ENCODE data around the gene CCDC195. TPM values are rescaled to one million over a fixed set of nuclear protein-coding genes. Genes with fewer than 3 reads are reported as not detected.

The CCDC195 gene, protein sequence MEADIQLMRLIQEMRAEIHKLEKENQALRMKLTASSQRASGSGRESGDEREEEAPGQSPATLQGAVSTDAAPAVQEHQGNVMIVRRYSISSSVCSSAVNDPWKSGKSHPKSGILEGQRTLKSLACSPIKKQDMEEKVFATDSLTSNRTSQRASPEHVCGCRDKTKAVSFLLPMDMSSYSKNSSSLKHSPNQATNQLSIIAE
- polyA plus RNA-seq (2011; rRNA removed) = not detected in 2 replicates
- polyA plus RNA-seq (2012; cell fraction: cytosol; rRNA removed) = not detected in 2 replicates
- not detected in 2 replicates for polyA plus RNA-seq (2012; cell fraction: nucleus; rRNA removed)
- polyA plus RNA-seq (2017; fragmentation: RNase III; extraction: RNeasy Plus Mini Kit Qiagen cat#74134 plus additional on column Dnase treatment) = not detected in 3 replicates
- not detected in 2 replicates for polyA minus RNA-seq (2011; rRNA and poly(A)+ RNA removed)

- ChIA-PET POLR2A (no interaction called here), CTCF (no interaction called here)
- no peaks in the 10 kb centered on the region; the same call in 2 of the 3 replicates for H3K9me3 ChIP-seq
- no peak within 1 kb of the TSS for H3K4me3 ChIP-seq
- peak within 1 kb of the TSS; percentile 29; the same call in 2 of the 3 replicates for H3K4me2 ChIP-seq
- DNase-seq (ENCODE audit: low read depth in 1 of 2, low spot score in 1 of 2) (no peak), ATAC-seq (no peak), FAIRE-seq (no peak)
- H3K4me1 ChIP-seq = peaks cover 4% of the 10 kb centered on the region; the same call in 1 of the 3 replicates
- no peak within 1 kb of the TSS for H3K27ac ChIP-seq
- WGBS (ENCODE audit: missing lambda C conversion rate) = 85% methylated on average over 5 of the region's 5 CpGs
- no peak for TF ChIP-seq ZFP36 (IDR thresholded peaks at IDR 0.05; ENCODE audit: borderline replicate concordance, partially characterized antibody)
Observed at GRCh38 chr2:224716201-224716600, at the start of gene CCDC195. TSS of gene CCDC195 (minus strand) at chr2:224716365. CDS start at chr2:224716365, 0 bp downstream.

DNA sequence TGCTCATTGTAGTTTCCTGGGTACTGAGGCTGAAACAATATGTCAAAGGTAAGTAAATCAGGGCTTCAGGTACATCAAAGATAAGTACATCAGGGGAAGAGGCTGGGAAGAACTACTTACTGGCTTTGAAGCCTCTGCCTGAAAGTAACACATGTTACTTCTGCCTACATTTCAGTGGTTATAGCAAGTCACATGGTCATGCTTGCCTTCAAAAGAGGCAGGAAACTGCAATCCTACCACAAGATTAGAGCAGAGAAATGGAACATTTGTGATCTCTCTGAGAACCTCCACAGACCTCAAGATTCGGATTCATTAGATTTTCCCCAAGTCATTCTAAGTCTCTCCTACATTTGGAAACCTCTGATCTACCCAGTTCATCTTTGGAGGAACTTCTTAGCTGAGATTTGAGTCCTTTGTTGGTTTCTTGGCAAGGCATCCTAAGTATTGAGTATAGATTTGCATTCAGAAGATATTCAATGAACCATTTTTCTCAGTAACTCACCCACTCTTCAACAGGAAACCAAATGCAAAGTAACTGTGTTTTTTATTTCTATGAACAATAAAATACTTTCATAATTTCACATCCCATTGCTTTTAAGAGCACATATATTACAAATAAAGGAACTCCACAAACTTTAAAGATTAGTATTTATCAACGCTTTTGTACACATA is 48.5 kb upstream of the CCDC195 start:
- 91% methylated on average over 2 of the region's 2 CpGs for WGBS (ENCODE audit: missing lambda C conversion rate)
- no peak overlapping the region for H3K27ac ChIP-seq
- H3K9me3 ChIP-seq = no peaks in the 10 kb centered on the region
- POLR2A ChIA-PET = no interaction called here
- TF ChIP-seq KDM5A (IDR thresholded peaks at IDR 0.05) = no peak
- DNase-seq (ENCODE audit: low read depth in 1 of 2, low spot score in 1 of 2) (no peak), ATAC-seq (no peak), FAIRE-seq (no peak)
- no peaks in the 10 kb centered on the region for H3K4me1 ChIP-seq
- H3K4me3 ChIP-seq = no peak overlapping the region
- CTCF ChIA-PET = interaction anchor here (0.7 kb wide), 1 partner anchor 343 kb away, joined by 3 read pairs; no protein-coding TSS in a partner anchor
- no peak overlapping the region for H3K4me2 ChIP-seq

DNA sequence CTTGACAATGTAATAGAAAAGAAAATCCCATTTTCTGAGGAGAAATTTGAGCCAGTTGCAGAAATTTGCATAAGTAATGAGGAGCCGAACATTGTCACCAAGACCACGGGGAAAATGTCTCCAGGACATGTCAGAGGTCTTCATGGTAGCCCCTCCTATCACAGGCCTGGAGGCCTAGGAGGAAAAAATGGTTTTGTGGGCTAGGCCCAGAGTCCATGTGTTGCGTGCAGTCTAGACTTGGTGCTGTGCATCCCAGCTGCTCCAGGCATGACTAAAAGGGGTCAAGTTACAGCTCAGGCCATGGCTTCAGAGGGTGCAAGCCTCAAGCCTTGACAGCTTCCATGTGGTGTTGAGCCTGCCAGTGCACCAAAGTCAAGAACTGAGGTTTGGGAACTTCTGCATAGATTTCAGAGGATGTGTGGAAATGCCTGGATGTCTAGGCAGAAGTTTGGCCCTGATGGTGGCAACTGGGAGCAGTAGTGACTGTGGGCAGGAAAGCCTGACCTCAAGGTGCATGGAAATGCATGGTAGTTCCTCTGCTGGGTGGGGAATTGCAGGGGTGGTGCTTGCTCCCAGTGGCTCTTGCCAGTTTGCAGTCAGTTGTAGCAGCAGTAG is 41.9 kb upstream of the CCDC195 start:
- ChIA-PET POLR2A (no interaction called here), CTCF (interaction anchor here (2.4 kb wide), 1 partner anchor 20 kb away, joined by 8 read pairs; no protein-coding TSS in a partner anchor)
- Histone ChIP-seq H3K4me1 (no peaks in the 10 kb centered on the region), H3K9me3 (peaks cover 16% of the 10 kb centered on the region), H3K27ac (no peak overlapping the region), H3K4me3 (no peak overlapping the region), H3K4me2 (no peak overlapping the region)
- TF ChIP-seq JUNB (IDR thresholded peaks at IDR 0.05) (no peak), ZFP36 (IDR thresholded peaks at IDR 0.05; ENCODE audit: borderline replicate concordance, partially characterized antibody) (peak; percentile 97)
- DNase-seq (ENCODE audit: low read depth in 1 of 2, low spot score in 1 of 2) (peak in 1 of 2 experiments; percentile 19), FAIRE-seq (no peak), ATAC-seq (no peak)
- whole genome bisulfite sequencing (ENCODE audit: missing lambda C conversion rate) = 66% methylated on average over 3 of the region's 3 CpGs

DNA sequence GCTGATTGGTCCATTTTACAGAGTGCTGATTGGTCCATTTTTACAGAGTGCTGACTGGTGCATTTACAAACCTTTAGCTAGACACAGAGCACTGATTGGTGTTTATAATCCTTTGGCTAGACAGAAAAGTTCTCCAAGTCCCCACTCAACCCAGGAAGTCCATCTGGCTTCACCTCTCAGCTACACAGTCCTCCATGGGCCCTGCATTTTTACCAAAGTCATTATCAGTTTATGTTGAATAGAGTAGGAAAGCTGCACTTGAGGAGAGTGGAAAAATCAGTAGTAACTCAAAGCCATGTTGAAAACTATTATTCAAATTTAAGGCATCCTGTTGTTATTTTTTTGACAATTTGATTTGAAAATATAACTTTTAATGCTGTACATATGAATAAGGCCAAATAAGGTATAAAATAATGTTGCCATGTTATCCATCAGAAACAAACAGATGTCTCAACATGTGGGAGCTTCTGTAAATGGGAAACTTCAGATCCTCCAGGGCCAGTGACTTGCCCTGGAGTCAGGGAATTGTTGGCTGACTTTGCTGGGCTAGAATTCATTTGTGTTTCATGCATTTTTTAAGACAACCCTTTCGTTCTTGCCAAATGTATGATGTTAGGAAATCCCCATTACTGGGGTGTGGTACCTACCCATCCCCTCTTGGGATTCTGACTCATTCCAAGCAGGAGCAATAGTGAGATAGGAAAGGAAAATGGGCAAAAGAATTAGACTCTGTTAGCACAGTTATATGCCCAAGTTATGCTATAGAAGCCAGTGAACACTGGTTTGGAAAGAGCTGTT is 37.8 kb upstream of the CCDC195 start:
- POLR2A ChIA-PET = no interaction called here
- TF ChIP-seq EHMT2 (IDR thresholded peaks at IDR 0.05; ENCODE audit: low read depth) (no peak), MAFK (IDR thresholded peaks at IDR 0.05; ENCODE audit: partially characterized antibody) (peak; percentile 39)
- no peak for DNase-seq (ENCODE audit: low read depth in 1 of 2, low spot score in 1 of 2)
- Histone ChIP-seq H3K9me3 (peaks cover 15% of the 10 kb centered on the region), H3K4me3 (no peak overlapping the region), H3K27ac (no peak overlapping the region), H3K4me1 (no peaks in the 10 kb centered on the region), H3K4me2 (no peak overlapping the region)
- CTCF ChIA-PET = interaction anchor here (0.9 to 1.1 kb wide), 2 partner anchors 22 to 51 kb away, joined by 3 read pairs; no protein-coding TSS in a partner anchor
- no peak for FAIRE-seq
- ATAC-seq = no peak
- WGBS (ENCODE audit: missing lambda C conversion rate) = 22% methylated on average over 1 of the region's 1 CpG

- ChIA-PET CTCF (interaction anchor here (1.1 kb wide), 1 partner anchor 24 kb away, joined by 3 read pairs; no protein-coding TSS in a partner anchor), POLR2A (no interaction called here)
- TF ChIP-seq EHF (CRISPR knock-in tag; IDR thresholded peaks at IDR 0.05) = no peak
- no peak for TF ChIP-seq RAD21 (conservative IDR thresholded peaks at IDR 0.05 in 1 of 2, IDR thresholded peaks at IDR 0.05 in 1 of 2)
- TF ChIP-seq HES2 (IDR thresholded peaks at IDR 0.05) = no peak
- TF ChIP-seq CEBPB (IDR thresholded peaks at IDR 0.05) = no peak
- TF ChIP-seq HEYL (CRISPR knock-in tag; IDR thresholded peaks at IDR 0.05) = no peak
- no peak for TF ChIP-seq MYC (IDR thresholded peaks at IDR 0.05; ENCODE audit: borderline replicate concordance, low read length)
- no peak for TF ChIP-seq EP300 (IDR thresholded peaks at IDR 0.05)
- TF ChIP-seq ESRRA (IDR thresholded peaks at IDR 0.05; ENCODE audit: borderline replicate concordance, low read length) = no peak
- TF ChIP-seq RNF2 (IDR thresholded peaks at IDR 0.05; ENCODE audit: borderline replicate concordance, low read depth) = no peak
- TF ChIP-seq ZNF302 (CRISPR knock-in tag; IDR thresholded peaks at IDR 0.05) = no peak
- TF ChIP-seq, protein P1, sequence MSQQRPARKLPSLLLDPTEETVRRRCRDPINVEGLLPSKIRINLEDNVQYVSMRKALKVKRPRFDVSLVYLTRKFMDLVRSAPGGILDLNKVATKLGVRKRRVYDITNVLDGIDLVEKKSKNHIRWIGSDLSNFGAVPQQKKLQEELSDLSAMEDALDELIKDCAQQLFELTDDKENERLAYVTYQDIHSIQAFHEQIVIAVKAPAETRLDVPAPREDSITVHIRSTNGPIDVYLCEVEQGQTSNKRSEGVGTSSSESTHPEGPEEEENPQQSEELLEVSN (IDR thresholded peaks at IDR 0.05; ENCODE audit: borderline replicate concordance, low read depth) = no peak
- TF ChIP-seq NR3C1 (IDR thresholded peaks at IDR 0.05) = no peak
- TF ChIP-seq RFX5 (IDR thresholded peaks at IDR 0.05) = no peak
- no peak for TF ChIP-seq CHD2 (IDR thresholded peaks at IDR 0.05; ENCODE audit: low read length, partially characterized antibody)
- no peak for TF ChIP-seq RCOR1 (IDR thresholded peaks at IDR 0.05; ENCODE audit: low read depth, low read length)
- no peak for TF ChIP-seq KDM5A (IDR thresholded peaks at IDR 0.05)
- TF ChIP-seq PHF8 (IDR thresholded peaks at IDR 0.05; ENCODE audit: borderline replicate concordance, low read depth) = no peak
Observed at GRCh38 chr2:224751996-224752698, 36.0 kb upstream of the CCDC195 start.

More at GRCh38 chr2:224751996-224752698, 36.0 kb upstream of the CCDC195 start:
- H3K27ac ChIP-seq = no peak overlapping the region
- DNase-seq (ENCODE audit: low read depth in 1 of 2, low spot score in 1 of 2) (no peak), ATAC-seq (no peak), FAIRE-seq (no peak)
- no peak overlapping the region for H3K4me3 ChIP-seq
- no peaks in the 10 kb centered on the region; the same call in 2 of the 3 replicates for H3K9me3 ChIP-seq
- 43% methylated on average over 5 of the region's 5 CpGs for WGBS (ENCODE audit: missing lambda C conversion rate)
- H3K4me1 ChIP-seq = no peaks in the 10 kb centered on the region
- H3K4me2 ChIP-seq = no peak overlapping the region
